OCI-LY1 (cell line): ENCODE data around the gene WIPF3.

Experiments used
- H2AFZ ChIP-seq: fragments of 200-600 bp; sonication (generic), shearing (Covaris generic); 2 replicates; pipeline ENCODE4 v1.6.0; 2014; ENCODE audit warnings: antibody characterized with exemption, mild to moderate bottlenecking, low read length
- H3F3A ChIP-seq: fragments of 200-600 bp; sonication (generic), shearing (Covaris generic); 2 replicates; pipeline ENCODE4 v1.6.0; 2014; ENCODE audit warnings: mild to moderate bottlenecking, antibody characterized with exemption, low read length, moderate library complexity; ENCODE audit not compliant: insufficient read depth
- H3K27ac ChIP-seq: fragments of 200-600 bp; sonication (generic); 2 replicates; pipeline ENCODE4 v1.5.1; 2014; ENCODE audit warnings: low read length, mixed run types, mild to moderate bottlenecking, low read depth; ENCODE audit not compliant: poor library complexity, severe bottlenecking
- H3K27me3 ChIP-seq: fragments of 200-600 bp; sonication (generic); 2 replicates; pipeline ENCODE4 v1.6.0; 2014; ENCODE audit warnings: antibody characterized with exemption, mild to moderate bottlenecking, low read length, moderate library complexity; ENCODE audit not compliant: insufficient read depth
- H3K36me3 ChIP-seq: fragments of 200-600 bp; sonication (generic); 2 replicates; pipeline ENCODE4 v1.6.1; 2014; ENCODE audit warnings: mild to moderate bottlenecking, antibody characterized with exemption, low read length, moderate library complexity, mixed read lengths; ENCODE audit not compliant: insufficient read depth
- H3K4me1 ChIP-seq: fragments of 200-600 bp; sonication (generic); 2 replicates; pipeline ENCODE4 v1.5.1; 2014; ENCODE audit warnings: mild to moderate bottlenecking, low read length, moderate library complexity; ENCODE audit not compliant: insufficient read depth, severe bottlenecking
- H3K4me2 ChIP-seq: fragments of 200-600 bp; sonication (generic), shearing (Covaris generic); 2 replicates; pipeline ENCODE4 v1.6.1; 2014; ENCODE audit warnings: low read length
- H3K4me3 ChIP-seq: fragments of 200-600 bp; sonication (generic); 2 replicates; pipeline ENCODE4 v1.5.1; 2014; ENCODE audit warnings: low read length, low read depth, mild to moderate bottlenecking, mixed read lengths; ENCODE audit not compliant: poor library complexity, severe bottlenecking
- H3K79me2 ChIP-seq: fragments of 200-600 bp; shearing (Covaris generic); 2 replicates; pipeline ENCODE4 v1.6.1; 2016; ENCODE audit warnings: mixed run types, low read length, mixed read lengths; ENCODE audit not compliant: insufficient read depth
- H3K9ac ChIP-seq: fragments of 200-600 bp; sonication (generic), shearing (Covaris generic); 2 replicates; pipeline ENCODE4 v1.6.1; 2014; ENCODE audit warnings: mild to moderate bottlenecking, low read length, mixed read lengths
- H3K9me2 ChIP-seq: fragments of 200-600 bp; sonication (generic), shearing (Covaris generic); 2 replicates; pipeline ENCODE4 v1.6.1; 2014; ENCODE audit warnings: low read depth, mild to moderate bottlenecking, low read length, mixed read lengths
- H3K9me3 ChIP-seq: fragments of 200-600 bp; shearing (Covaris generic); 2 replicates; pipeline ENCODE4 v1.6.1; 2014; ENCODE audit warnings: low read length, mixed read lengths
- H4K20me1 ChIP-seq: fragments of 200-600 bp; sonication (generic), shearing (Covaris generic); 2 replicates; pipeline ENCODE4 v1.6.0; 2016; ENCODE audit warnings: mild to moderate bottlenecking, low read length; ENCODE audit not compliant: insufficient read depth
- CTCF ChIP-seq: fragments of 200-600 bp; sonication (generic), shearing (Covaris generic); IDR thresholded peaks from 2 replicates; pipeline ENCODE4 v1.5.1; 2017; ENCODE audit warnings: mild to moderate bottlenecking, antibody characterized with exemption, low read length, moderate library complexity, mixed read lengths
- EZH2 ChIP-seq: fragments of 200-600 bp; sonication (generic), shearing (Covaris generic); IDR thresholded peaks from 2 replicates; pipeline ENCODE4 v1.8.0; 2017; ENCODE audit warnings: borderline replicate concordance, mixed run types, mild to moderate bottlenecking, antibody characterized with exemption, low read length, moderate library complexity, mixed read lengths

Gene WIPF3

GRCh38 chr7:29900745-29901144 lies 94.4 kb downstream of the WIPF3 start:
- Histone ChIP-seq H3K79me2 (no peaks in the 10 kb centered on the region), H4K20me1 (no peaks in the 10 kb centered on the region), H3K9ac (no peak overlapping the region), H3K36me3 (no peaks in the 10 kb centered on the region), H3F3A (no peaks in the 10 kb centered on the region), H3K27ac (no peak overlapping the region), H3K27me3 (no peaks in the 10 kb centered on the region), H3K4me1 (no peaks in the 10 kb centered on the region), H3K9me2 (no peaks in the 10 kb centered on the region), H3K4me2 (no peak overlapping the region), H3K9me3 (peaks cover 2% of the 10 kb centered on the region; the same call in 1 of the 2 replicates), H3K4me3 (no peak overlapping the region), H2AFZ (no peak overlapping the region)
- TF ChIP-seq CTCF (no peak), EZH2 (no peak)

- Histone ChIP-seq H3K36me3 (no peaks in the 10 kb centered on the region), H3K4me2 (no peak overlapping the region), H2AFZ (no peak overlapping the region), H3K79me2 (no peaks in the 10 kb centered on the region), H3K9me3 (peaks cover 19% of the 10 kb centered on the region), H3K27me3 (no peaks in the 10 kb centered on the region), H3K4me1 (no peaks in the 10 kb centered on the region), H3K9ac (no peak overlapping the region), H3K27ac (no peak overlapping the region), H4K20me1 (no peaks in the 10 kb centered on the region), H3K4me3 (no peak overlapping the region), H3F3A (no peaks in the 10 kb centered on the region), H3K9me2 (no peaks in the 10 kb centered on the region)
- TF ChIP-seq CTCF (no peak), EZH2 (no peak)
Measured at GRCh38 chr7:29906200-29907022, 100.1 kb downstream of the WIPF3 start.

GRCh38 chr7:29914180-29914579 lies 107.9 kb downstream of the WIPF3 start:
- no peak overlapping the region for H3K4me3 ChIP-seq
- no peak overlapping the region for H3K27ac ChIP-seq
- H3K9me2 ChIP-seq: no peaks in the 10 kb centered on the region
- no peaks in the 10 kb centered on the region for H3K9me3 ChIP-seq
- TF ChIP-seq CTCF (no peak), EZH2 (no peak)
- H4K20me1 ChIP-seq: no peaks in the 10 kb centered on the region
- no peaks in the 10 kb centered on the region for H3K4me1 ChIP-seq
- no peak overlapping the region for H3K4me2 ChIP-seq
- peaks cover 3% of the 10 kb centered on the region; the same call in 1 of the 2 replicates for H3K27me3 ChIP-seq
- no peaks in the 10 kb centered on the region for H3F3A ChIP-seq
- H2AFZ ChIP-seq: no peak overlapping the region
- no peaks in the 10 kb centered on the region for H3K79me2 ChIP-seq
- H3K36me3 ChIP-seq: peaks cover under 1% of the 10 kb centered on the region; the same call in 1 of the 2 replicates
- H3K9ac ChIP-seq: no peak overlapping the region
